T-cell (primary cell): ENCODE data around the gene KCNG2. TPM values are rescaled to one million over a fixed set of nuclear protein-coding genes. Genes with fewer than 3 reads are reported as not detected.
A peak's percentile ranks its signal among the peaks of the same experiment; 100 is the strongest.
"Not testable (repeated sequence)": the region's sequence is repeated elsewhere in the genome, so short reads cannot be mapped to it uniquely, and the experiment has no call there.

Experiments
- ATAC-seq, 4 experiments: fragments of 200-7000 bp in 3 of 4; fragments of 150-1000 bp in 1 of 4; cut with Tn5 transposase; replicated peaks in 1 of 4; 1 replicate in 3 of 4; 2 replicates in 1 of 4; pipeline ENCODE4 v1.10.0; 2021; ENCODE audit warnings: moderate library complexity in 3 of 4, mild to moderate bottlenecking in 2 of 4, moderate number of reproducible peaks in 1 of 4
- CTCF ChIA-PET, 2 donors: fragments of 300-600 bp; sonication (Branson Sonifier 250); formaldehyde crosslinking; loops; one replicate each; lab custom pipeline; 2022; ENCODE audit warnings: antibody characterized with exemption in 2 of 2; lab: Charles Lee
- POLR2A ChIA-PET, 2 donors: fragments of 300-600 bp; sonication (Branson Sonifier 250); formaldehyde crosslinking; loops; one replicate each; lab custom pipeline; 2022; ENCODE audit warnings: antibody characterized with exemption in 2 of 2; lab: Charles Lee
- DNase-seq, 35 experiments: peaks; one replicate each; pipeline versions ENCODE4 v3.0.0 to v3.0.0-alpha.2; 2013 to 2023
- H3K27ac ChIP-seq: one replicate; pipeline ENCODE4 v1.5.1; 2013; ENCODE audit warnings: low read length
- H3K27me3 ChIP-seq, 2 experiments: replicated peaks in 1 of 2; 1 replicate in 1 of 2; 2 replicates in 1 of 2; pipeline versions ENCODE4 v1.6.1 to v1.7.0; 2013; ENCODE audit warnings: low read length in 1 of 2, mixed read lengths in 1 of 2; ENCODE audit not compliant: control insufficient read depth in 2 of 2, insufficient read depth in 2 of 2; ENCODE audit errors: extremely low read depth in 1 of 2
- H3K36me3 ChIP-seq, 2 donors: 1 replicate in 1 of 2; 2 replicates in 1 of 2; pipeline versions ENCODE4 v1.6.1 to v1.7.0; 2013; ENCODE audit warnings: low read length in 1 of 2; ENCODE audit not compliant: control insufficient read depth in 2 of 2, insufficient read depth in 1 of 2; ENCODE audit errors: extremely low read depth in 1 of 2
- H3K4me1 ChIP-seq, 2 experiments: 1 replicate in 1 of 2; 2 replicates in 1 of 2; pipeline versions ENCODE4 v1.6.1 to v1.7.0; 2013; ENCODE audit warnings: low read length in 2 of 2, mixed read lengths in 1 of 2; ENCODE audit not compliant: insufficient read depth in 2 of 2, control insufficient read depth in 1 of 2; ENCODE audit errors: extremely low read depth in 1 of 2
- H3K4me3 ChIP-seq, 2 donors: 1 replicate in 1 of 2; 2 replicates in 1 of 2; pipeline versions ENCODE4 v1.5.1 to v1.7.0; 2013; ENCODE audit warnings: mild to moderate bottlenecking in 2 of 2, low read length in 1 of 2, moderate library complexity in 1 of 2; ENCODE audit not compliant: control insufficient read depth in 1 of 2; ENCODE audit errors: extremely low read depth in 1 of 2
- H3K9me3 ChIP-seq: 2 replicates; pipeline ENCODE4 v1.7.0; 2013
- H3K27ac Mint-ChIP-seq, 2 donors: one replicate each; pipeline ENCODE4 v1.8.0; 2020 to 2021; ENCODE audit warnings: mild to moderate bottlenecking in 2 of 2, mixed read lengths in 2 of 2
- H3K27me3 Mint-ChIP-seq, 2 donors: one replicate each; pipeline ENCODE4 v1.8.0; 2021 to 2022; ENCODE audit warnings: mixed read lengths in 2 of 2
- H3K36me3 Mint-ChIP-seq: one replicate; pipeline ENCODE4 v1.8.0; 2021; ENCODE audit warnings: mixed read lengths
- H3K4me1 Mint-ChIP-seq, 3 donors: one replicate each; pipeline ENCODE4 v1.8.0; 2020 to 2022; ENCODE audit warnings: mixed read lengths in 3 of 3, mild to moderate bottlenecking in 1 of 3
- H3K4me3 Mint-ChIP-seq, 3 donors: one replicate each; pipeline ENCODE4 v1.8.0; 2020 to 2022; ENCODE audit warnings: mild to moderate bottlenecking in 3 of 3, mixed read lengths in 3 of 3, moderate library complexity in 3 of 3
- H3K9me3 Mint-ChIP-seq, 3 donors: one replicate each; pipeline ENCODE4 v1.8.0; 2020 to 2022; ENCODE audit warnings: mixed read lengths in 3 of 3
- WGBS: methylation state at CpG from one replicate; pipeline ENCODE4 v1.1.5; 2013; ENCODE audit warnings: missing lambda C conversion rate; ENCODE audit not compliant: insufficient coverage; 5-methylcytosine and 5-hydroxymethylcytosine counted together
- total RNA-seq, 35 experiments: library from RNA in 6 of 35; stranded (reverse) in 6 of 35; fragments of 120-200 nt in 1 of 35; gene quantifications; one replicate each; pipeline versions ENCODE4 v1.2.1 to v1.2.4 and lab custom pipeline; 2013 to 2026

Gene KCNG2
- total RNA-seq, 5 donors from 2014 or later (not counting 1 experiment from before 2014, with no cell fraction given): not detected

GRCh38 chr18:79865951-79866350 is 68.2 kb downstream of the KCNG2 start:
- CTCF ChIA-PET, H3K4me3 Mint-ChIP-seq, H3K36me3 ChIP-seq, POLR2A ChIA-PET, H3K27ac ChIP-seq, H3K27me3 Mint-ChIP-seq, H3K27ac Mint-ChIP-seq, H3K4me1 ChIP-seq, H3K4me1 Mint-ChIP-seq, H3K9me3 ChIP-seq, ATAC-seq, H3K4me3 ChIP-seq, H3K36me3 Mint-ChIP-seq, H3K9me3 Mint-ChIP-seq: not testable (repeated sequence)
- DNase-seq: peak in 1 of 35 experiments; percentile 1
- H3K27me3 ChIP-seq: peaks cover 0 to 22% of the 10 kb centered on the region in 2 experiments
- 51% methylated on average over 3 of the region's 3 CpGs for WGBS

DNA sequence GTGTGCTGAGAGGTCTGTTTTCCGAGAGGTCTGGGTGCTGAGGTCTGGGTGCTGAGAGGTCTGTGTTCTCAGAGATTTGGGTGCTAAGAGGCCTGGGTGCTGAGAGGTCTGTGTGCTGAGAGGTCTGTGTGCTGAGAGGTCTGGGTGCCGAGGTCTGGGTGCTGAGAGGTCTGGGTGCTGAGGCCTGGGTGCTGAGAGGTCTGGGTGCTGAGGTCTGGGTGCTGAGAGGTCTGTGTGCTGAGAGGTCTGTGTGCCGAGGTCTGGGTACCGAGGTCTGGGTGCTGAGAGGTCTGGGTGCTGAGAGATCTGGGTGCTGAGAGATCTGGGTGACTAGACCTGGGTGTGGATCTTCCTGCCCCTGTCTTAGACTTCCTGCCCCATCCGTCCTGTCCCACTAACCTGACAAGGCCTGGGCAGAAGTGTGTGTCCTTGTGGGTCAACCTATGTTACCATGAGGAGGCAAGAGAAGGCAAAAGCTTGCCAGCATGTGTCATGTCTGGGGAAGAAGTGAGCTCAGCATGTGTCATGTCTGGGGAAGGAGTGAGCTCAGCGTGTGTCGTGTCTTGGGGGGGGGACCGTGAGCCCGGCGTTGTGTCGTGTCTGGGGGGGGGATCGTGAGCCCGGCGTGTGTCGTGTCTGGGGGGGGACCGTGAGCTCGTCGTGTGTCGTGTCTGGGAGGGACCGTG is 69.3 kb downstream of the KCNG2 start:
- H3K27ac ChIP-seq: no peak overlapping the region
- no peaks in the 10 kb centered on the region for H3K4me1 Mint-ChIP-seq
- no peaks in the 10 kb centered on the region for H3K36me3 ChIP-seq
- CTCF ChIA-PET: no interaction called here
- peaks cover under 1 to 2% (median 2%) of the 10 kb centered on the region in 3 donors for H3K9me3 Mint-ChIP-seq
- peak in 1 of 35 experiments; percentile 0 for DNase-seq
- no peaks in the 10 kb centered on the region for H3K9me3 ChIP-seq
- no peaks in the 10 kb centered on the region for H3K4me1 ChIP-seq
- ATAC-seq: no peak
- peaks cover 0 to 26% of the 10 kb centered on the region in 2 experiments for H3K27me3 ChIP-seq
- no peak overlapping the region for H3K4me3 Mint-ChIP-seq
- H3K4me3 ChIP-seq: no peak overlapping the region
- no peaks in the 10 kb centered on the region for H3K36me3 Mint-ChIP-seq
- H3K27me3 Mint-ChIP-seq: peaks cover 0 to 8% of the 10 kb centered on the region in 2 donors
- no peak overlapping the region for H3K27ac Mint-ChIP-seq
- POLR2A ChIA-PET: interaction anchor here in 1 of 2 donors (0.5 kb wide), 1 partner anchor 16 kb away, joined by 3 read pairs; no protein-coding TSS in a partner anchor
- 75% methylated on average over 5 of the region's 20 CpGs for WGBS

- CTCF ChIA-PET: no interaction called here
- Histone ChIP-seq H3K9me3 (no peaks in the 10 kb centered on the region), H3K36me3 (no peaks in the 10 kb centered on the region), H3K27me3 (peaks cover 0 to 25% of the 10 kb centered on the region in 2 experiments), H3K27ac (no peak overlapping the region), H3K4me3 (no peak overlapping the region), H3K4me1 (no peaks in the 10 kb centered on the region)
- Mint-ChIP-seq H3K36me3 (no peaks in the 10 kb centered on the region), H3K27ac (no peak overlapping the region), H3K9me3 (no peaks in the 10 kb centered on the region), H3K27me3 (peaks cover 0 to 6% of the 10 kb centered on the region in 2 donors), H3K4me1 (no peaks in the 10 kb centered on the region), H3K4me3 (no peak overlapping the region)
- POLR2A ChIA-PET: no interaction called here
- ATAC-seq (no peak), DNase-seq (peak in 1 of 35 experiments; percentile 10)
- 81% methylated on average over 13 of the region's 16 CpGs for WGBS
Measured at GRCh38 chr18:79867666-79868065, 69.9 kb downstream of the KCNG2 start.

GRCh38 chr18:79868168-79868784 is 70.5 kb downstream of the KCNG2 start:
- Histone ChIP-seq H3K27ac (no peak overlapping the region), H3K36me3 (no peaks in the 10 kb centered on the region), H3K9me3 (no peaks in the 10 kb centered on the region), H3K4me1 (no peaks in the 10 kb centered on the region), H3K4me3 (no peak overlapping the region), H3K27me3 (peaks cover 0 to 25% of the 10 kb centered on the region in 2 experiments)
- CTCF ChIA-PET: no interaction called here
- Mint-ChIP-seq H3K36me3 (no peaks in the 10 kb centered on the region), H3K27ac (no peak overlapping the region), H3K9me3 (no peaks in the 10 kb centered on the region), H3K27me3 (peaks cover 0 to 5% of the 10 kb centered on the region in 2 donors), H3K4me3 (no peak overlapping the region), H3K4me1 (no peaks in the 10 kb centered on the region)
- ATAC-seq: no peak
- peak in 1 of 35 experiments; percentile 5 for DNase-seq
- 90% methylated on average over 18 of the region's 29 CpGs for WGBS
- POLR2A ChIA-PET: no interaction called here

DNA sequence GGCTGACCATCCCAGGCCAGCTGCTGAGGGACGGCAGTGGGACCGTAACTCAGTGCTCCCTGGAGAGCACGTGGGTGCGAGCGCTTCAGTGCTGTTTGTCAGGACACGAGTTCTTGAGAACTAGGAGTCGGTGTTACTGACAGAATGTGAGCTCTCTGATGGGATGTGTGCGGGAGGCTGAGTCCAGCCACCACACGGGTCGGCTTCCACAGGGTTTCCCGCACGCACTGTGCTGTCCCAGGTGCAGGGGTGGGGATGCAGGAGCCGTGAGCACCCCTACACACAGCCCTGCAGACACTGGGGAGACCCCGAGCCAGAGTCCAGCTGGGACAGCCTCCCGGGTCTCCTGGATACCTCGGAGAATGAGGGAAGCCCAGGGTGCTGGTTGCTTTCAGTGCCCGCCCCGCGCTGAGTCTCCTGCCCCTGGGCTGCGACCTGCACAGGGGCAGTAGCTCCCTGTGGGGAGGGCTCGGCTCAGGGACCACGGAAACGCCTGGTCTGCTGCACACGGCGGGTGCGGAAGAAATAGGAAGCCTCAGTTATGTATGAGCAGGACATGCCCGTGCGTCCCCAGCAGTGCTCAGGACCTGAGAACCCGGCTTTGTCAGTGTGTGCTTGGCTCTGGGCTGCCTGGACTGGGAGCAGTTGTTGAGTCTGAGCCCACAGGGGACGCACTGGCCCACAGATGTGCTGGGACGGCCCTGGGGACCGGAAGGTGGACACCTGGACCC is 71.2 kb downstream of the KCNG2 start:
- H3K9me3 Mint-ChIP-seq: no peaks in the 10 kb centered on the region
- ChIA-PET CTCF (no interaction called here), POLR2A (no interaction called here)
- H3K4me3 ChIP-seq: no peak overlapping the region
- H3K9me3 ChIP-seq: no peaks in the 10 kb centered on the region
- no peaks in the 10 kb centered on the region for H3K4me1 Mint-ChIP-seq
- H3K27ac ChIP-seq: no peak overlapping the region
- H3K4me1 ChIP-seq: no peaks in the 10 kb centered on the region
- H3K36me3 ChIP-seq: no peaks in the 10 kb centered on the region
- H3K27me3 Mint-ChIP-seq: peaks cover 0 to 7% of the 10 kb centered on the region in 2 donors
- H3K27ac Mint-ChIP-seq: no peak overlapping the region
- no peak overlapping the region for H3K4me3 Mint-ChIP-seq
- 81% methylated on average over 27 of the region's 32 CpGs for WGBS
- H3K36me3 Mint-ChIP-seq: no peaks in the 10 kb centered on the region
- DNase-seq (peak in 1 of 35 experiments; percentile 7), ATAC-seq (no peak)
- H3K27me3 ChIP-seq: peaks cover 0 to 25% of the 10 kb centered on the region in 2 experiments

- Histone ChIP-seq H3K4me1 (no peaks in the 10 kb centered on the region), H3K4me3 (no peak overlapping the region), H3K27me3 (peaks cover 0 to 25% of the 10 kb centered on the region in 2 experiments), H3K9me3 (no peaks in the 10 kb centered on the region), H3K36me3 (no peaks in the 10 kb centered on the region), H3K27ac (no peak overlapping the region)
- Mint-ChIP-seq H3K27ac (no peak overlapping the region), H3K27me3 (peaks cover 0 to 7% of the 10 kb centered on the region in 2 donors), H3K4me1 (no peaks in the 10 kb centered on the region), H3K4me3 (no peak overlapping the region), H3K36me3 (no peaks in the 10 kb centered on the region), H3K9me3 (no peaks in the 10 kb centered on the region)
- DNase-seq (peak in 1 of 35 experiments; percentile 7), ATAC-seq (no peak)
- 91% methylated on average over 29 of the region's 32 CpGs for WGBS
- ChIA-PET POLR2A (no interaction called here), CTCF (no interaction called here)
Measured at GRCh38 chr18:79869591-79870300, 72.0 kb downstream of the KCNG2 start.
